EL (cell line): Measurements from ENCODE around the gene WEE2.
"Not testable (repeated sequence)": the region's sequence is repeated elsewhere in the genome, so short reads cannot be mapped to it uniquely, and the experiment has no call there.

Experiments
- DNase-seq: peaks from one replicate; pipeline ENCODE4 v3.0.0-alpha.2; 2016

WEE2 gene

GRCh38 chr7:141708351-141708750 lies at the start of gene WEE2:
TSS of gene WEE2 (plus strand) at chr7:141708353. CDS start at chr7:141708759, 406 bp downstream.
- DNase-seq: no peak

DNA sequence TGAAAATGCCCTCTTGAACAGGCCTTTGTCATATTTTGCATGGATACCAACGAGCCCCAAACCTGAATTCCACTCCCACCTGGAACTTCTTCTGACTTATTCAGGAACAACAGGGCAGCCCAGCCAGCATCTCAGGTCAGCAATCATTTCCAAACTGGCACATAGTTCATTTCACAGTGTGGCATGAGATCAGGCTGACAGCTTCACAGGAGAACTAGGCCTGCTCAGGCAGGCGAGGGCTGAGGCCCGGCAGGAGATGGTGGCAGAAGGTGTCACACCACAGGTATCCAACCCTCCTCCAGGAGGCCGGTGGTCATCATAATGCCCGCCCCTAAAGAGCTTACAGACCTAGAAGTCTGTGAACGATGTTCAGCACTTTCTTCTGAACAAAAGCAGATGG lies 48.7 kb upstream of the WEE2 start:
- no peak for DNase-seq

DNA sequence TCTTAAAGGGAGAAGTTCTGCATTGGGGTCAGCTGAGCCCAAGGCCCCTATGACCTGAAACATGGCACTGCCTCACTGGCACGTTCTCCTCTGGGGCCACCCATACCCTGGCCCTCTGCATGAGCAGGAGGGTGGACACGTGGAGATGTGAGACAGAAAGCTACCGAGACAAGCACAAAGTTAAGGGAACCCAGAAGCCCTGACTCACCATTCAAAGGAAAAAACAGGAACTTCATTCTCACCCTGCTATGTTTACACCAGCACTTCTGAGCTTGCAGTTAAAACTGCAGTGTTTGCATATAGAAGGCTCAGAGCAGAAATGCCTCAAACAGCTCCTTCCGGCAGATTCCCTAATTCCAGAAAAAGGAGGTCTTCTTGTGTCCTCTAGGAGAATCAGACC lies 47.9 kb upstream of the WEE2 start:
- DNase-seq: no peak

DNA sequence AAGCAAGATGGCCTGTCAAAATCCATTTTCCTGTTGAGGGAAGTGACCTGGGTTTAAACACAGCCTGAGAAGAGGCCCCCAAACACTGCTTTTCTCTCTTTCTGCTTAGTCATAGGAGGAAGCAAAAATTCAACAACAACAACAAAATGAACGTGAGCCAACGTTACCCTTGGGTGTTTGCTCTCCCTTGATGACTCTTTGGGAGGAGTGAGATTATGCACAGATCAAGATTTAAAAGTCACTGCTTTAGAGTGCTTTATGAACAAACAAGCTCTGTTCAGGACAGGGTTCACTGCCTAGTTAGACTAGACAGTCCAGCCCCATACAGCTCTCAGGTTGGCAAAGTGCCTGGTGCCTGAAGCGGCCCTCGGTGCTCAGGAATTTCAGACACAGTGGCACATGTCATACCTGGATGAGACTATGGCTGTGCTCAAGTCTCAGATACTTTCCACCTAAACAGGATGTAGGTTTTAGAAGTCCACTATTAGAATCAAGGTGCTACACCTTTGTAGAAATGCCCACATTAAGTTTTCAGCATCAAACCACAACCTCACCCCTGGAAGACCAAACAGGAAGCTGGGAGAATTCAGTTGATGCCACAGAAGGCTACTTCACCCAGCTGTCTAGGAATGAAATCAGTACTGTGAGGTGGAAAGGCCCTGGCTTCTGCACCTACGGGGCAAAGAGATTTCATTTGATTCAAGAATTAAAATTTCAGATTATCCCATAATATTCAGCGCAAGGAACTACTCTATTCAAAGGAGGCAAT lies 44.9 kb upstream of the WEE2 start:
- DNase-seq: no peak

DNA sequence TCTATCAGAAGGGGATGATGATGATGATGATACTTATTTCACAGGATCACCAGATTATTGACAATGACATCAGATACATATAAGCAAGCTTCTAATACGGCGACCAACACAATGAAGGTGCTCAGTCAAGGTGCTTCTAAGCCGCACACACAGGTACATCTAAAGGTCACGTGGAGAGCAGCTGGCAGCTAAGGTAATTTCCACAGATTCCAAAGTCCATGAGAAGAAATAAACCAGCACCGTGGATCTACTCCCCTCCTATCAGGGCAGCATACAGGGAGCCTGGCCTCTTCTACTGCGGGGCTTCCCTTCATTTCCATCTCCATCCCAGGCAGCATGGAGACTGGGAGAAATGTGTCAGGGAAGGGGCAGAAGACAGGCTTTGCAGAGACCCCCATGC lies 43.7 kb upstream of the WEE2 start:
- DNase-seq: no peak

- no peak for DNase-seq
These were observed 42.7 kb upstream of the WEE2 start for GRCh38 chr7:141665208-141666035.

DNA sequence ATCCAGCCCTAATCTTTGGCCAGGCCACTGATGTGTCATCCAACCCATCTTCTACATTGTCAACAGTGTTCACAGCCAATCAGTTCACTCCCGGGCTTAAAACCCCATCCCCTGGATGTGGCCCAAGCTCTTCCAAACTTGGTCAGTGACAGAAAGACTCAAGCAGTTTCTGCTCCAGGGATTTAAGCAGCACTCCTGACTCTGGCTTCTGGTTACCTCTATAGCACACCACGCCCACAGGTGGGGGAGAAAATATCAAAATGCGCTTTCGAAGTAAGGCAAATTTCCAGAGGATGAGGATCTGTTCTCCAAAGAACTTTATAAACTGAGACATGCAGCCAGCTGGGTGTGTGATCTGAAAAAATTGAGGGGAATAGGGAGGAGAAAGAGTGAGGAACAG lies 42.1 kb upstream of the WEE2 start:
- DNase-seq: no peak

DNA sequence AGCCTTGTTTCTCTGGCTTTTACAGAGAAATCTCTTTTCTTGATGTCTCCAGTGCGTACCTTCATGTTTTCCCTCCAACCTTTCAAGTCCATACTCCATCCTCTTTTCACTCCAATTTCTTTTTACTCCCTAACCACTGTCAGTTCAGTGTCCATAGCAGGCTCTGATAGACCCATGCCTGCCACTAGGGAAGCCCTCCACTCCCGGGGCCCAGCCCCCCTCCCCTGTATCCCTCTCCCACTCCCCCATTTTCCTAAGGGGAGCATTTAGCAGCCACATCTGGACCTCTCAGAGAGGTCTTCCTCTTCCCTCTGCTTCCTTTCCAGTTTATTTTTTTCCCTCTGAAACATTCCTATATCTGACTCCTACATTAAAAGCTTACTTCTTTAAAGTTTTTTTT lies 39.3 kb upstream of the WEE2 start:
- DNase-seq: no peak

DNA sequence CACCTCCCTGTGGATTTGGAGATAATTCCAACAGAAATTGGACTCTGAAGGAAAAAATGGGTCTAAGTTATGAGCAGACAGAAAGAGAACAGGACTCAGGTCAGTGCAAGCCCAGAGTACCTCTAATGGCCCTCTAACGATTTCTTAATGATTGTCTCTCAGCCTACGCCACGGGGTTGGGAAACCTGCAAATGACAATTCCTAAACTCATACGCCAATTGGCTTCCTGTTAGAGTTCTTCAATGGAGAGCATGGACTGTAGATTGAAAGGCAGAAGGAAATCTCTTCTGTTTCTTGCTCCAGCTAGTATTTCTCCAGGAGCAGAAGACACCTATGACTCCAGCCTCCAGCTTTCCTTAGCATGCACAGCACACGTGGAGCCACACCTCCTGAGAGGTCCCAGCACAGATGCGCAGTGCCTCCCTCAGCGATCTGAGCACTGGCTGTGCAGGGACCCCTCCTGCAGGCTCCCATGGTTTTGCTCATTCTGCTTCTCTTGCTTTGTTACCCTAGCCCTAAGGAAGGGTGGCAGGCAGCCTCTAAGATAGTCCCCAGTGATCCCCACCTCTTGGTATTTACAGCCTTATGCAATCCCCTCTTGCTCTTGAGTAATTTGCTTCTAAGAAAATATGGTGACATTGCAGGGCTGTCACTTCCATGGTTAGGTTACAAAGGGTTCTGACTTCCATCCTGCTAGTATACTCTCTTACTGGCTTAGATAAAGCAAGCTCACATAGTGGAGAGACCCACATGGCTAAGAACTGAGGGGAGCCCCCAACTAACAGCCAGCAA lies 36.3 kb upstream of the WEE2 start:
- no peak for DNase-seq

DNA sequence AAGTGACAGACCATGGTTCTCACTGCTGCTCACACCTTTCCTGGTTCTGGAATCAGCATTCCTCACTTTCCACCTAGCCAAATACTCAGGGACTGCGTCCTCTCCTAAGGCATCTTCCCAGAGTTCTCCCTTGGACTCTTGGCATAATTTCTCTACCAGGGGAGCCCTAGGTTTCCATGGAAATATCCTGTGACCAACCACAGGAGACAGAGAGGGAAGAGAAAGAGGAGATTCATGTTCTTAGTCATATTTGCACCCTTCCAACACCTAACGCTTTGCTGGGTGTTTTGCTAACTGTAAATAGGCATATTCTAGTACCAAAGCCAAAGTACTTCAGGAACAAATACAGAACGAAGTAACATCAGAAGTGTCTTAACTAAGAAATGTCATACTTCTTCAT lies 34.8 kb upstream of the WEE2 start:
- no peak for DNase-seq

- no peak for DNase-seq
These were observed 33.9 kb upstream of the WEE2 start for GRCh38 chr7:141674171-141674671.

- DNase-seq: no peak
These were observed 33.5 kb upstream of the WEE2 start for GRCh38 chr7:141674702-141675101.

DNA sequence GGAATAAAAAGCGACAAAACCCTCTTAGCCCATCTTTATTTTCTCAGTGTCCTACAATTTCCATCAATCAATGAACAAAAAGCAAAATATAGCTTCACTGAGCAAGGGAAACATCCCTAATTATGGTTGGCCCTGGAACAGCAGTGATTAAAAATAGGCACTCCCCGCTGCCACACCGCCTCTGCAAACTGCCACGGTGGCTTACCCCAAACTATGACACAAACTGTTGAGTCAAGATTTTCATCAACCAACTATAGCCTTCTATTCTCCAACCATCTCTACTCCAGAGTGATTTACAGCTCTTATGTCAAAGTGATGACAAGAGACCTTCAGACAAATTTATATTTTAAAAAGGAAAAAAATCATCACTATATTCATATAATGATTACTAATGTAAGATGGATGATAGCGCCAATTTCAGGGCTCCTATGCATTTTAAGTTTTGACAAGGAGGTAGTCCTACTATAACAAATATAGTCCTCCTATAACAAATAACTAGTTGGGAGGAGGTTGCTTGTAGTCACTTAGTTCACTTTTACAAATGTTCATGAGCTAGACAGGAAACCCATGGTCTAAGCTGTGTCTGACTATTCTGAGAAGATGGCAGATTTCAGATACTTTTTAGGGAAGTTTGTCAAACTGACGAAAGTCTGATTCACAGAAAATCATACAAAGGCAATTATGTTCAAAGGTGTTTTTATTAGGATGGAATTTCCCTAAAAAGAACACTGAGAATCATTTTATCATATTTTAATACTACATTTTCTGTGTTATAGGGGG lies 32.5 kb upstream of the WEE2 start:
- DNase-seq: no peak

- no peak for DNase-seq
These were observed 31.5 kb upstream of the WEE2 start for GRCh38 chr7:141676618-141677017.

DNA sequence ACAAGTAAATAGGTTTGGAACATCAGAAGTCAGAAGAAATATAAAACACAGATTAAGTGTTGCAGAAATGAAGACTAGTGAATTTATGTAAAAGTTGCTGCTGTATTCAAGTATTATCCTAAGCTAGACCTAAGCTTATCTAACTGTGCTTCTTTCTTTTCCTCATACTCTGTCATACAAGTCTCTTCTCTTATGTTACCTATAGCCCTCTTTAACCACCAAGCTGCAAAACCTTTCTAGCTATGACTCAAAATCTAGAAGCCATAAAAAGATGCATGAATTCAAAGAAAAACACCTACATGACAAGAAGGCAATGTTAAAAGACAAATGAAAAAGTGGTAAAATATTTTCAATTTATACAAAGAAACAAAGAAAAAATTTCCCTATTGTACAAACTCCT lies 29.1 kb upstream of the WEE2 start:
- no peak for DNase-seq

DNA sequence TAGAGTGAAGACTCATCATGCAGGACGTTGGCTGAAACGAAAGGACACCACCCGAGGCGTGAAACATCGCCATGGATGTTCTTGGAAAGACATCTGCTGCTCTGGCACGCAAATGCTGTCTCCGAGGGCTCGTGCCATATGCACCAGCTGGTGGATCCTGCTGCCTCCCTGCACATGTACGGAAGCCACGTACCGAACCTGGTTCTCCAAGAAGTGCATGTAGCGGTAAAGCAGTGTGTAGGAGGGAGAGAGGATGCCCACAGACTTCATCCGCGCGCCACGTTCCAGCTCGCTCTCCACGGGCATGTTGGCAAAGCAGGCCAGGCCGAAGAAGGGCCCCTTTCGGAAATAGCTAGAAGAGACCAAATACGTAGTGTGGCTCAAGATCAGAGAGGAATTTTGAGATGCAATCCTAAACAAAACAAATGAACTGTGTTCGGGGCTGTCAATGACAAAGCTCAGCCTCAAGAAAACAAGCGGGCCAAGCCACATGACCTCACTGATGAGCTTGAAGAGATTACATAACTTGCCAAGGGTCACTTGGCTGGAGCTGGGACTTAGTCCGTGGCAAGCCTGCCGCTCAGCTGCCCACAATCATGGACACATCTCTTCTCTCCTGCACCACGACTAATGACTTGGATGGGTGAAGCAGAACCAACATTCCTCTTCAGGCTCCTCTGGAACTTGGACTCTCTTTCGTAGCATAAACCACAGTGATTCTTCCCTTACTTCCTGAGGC lies 22.7 kb upstream of the WEE2 start:
- no peak for DNase-seq

DNA sequence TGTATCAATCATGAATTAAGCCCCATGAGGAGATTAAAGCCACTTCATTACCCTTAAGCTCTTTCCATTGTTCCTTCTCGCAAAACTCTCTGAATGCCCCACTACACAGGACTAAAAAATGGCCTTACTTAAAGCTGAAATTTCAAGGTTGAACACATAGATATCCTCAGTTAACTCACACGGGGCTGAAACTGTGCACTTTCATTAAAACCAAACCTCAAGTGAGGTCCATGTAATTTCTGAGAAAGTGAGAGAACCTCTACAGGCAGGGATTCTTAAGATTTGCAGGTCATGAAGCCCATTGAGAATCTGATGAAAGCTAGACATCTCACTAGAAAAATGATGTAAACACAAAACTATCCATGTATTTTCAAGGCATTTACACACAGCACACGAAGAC lies 22.1 kb upstream of the WEE2 start:
- DNase-seq: no peak

DNA sequence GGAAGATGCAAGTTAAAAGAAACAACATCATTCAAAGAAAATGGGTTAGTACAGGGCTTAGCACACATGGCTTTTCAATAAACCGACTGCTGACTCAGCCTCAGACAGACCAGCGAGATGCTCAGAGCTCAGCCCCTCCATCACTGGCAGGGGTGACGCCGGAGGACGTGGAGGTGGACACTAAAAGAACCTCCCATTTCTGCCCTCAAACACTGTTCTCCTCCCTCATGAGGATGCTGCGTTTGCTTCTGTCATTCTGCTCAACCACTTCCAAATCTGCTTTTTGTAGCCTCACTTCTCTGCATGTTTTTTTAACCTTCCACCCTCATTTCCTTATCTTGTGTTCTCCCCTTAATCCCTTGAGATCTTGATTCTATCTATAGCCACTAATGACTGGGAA lies 21.5 kb upstream of the WEE2 start:
- no peak for DNase-seq

- DNase-seq: no peak
These were observed 20.1 kb upstream of the WEE2 start for GRCh38 chr7:141688043-141688442.

DNA sequence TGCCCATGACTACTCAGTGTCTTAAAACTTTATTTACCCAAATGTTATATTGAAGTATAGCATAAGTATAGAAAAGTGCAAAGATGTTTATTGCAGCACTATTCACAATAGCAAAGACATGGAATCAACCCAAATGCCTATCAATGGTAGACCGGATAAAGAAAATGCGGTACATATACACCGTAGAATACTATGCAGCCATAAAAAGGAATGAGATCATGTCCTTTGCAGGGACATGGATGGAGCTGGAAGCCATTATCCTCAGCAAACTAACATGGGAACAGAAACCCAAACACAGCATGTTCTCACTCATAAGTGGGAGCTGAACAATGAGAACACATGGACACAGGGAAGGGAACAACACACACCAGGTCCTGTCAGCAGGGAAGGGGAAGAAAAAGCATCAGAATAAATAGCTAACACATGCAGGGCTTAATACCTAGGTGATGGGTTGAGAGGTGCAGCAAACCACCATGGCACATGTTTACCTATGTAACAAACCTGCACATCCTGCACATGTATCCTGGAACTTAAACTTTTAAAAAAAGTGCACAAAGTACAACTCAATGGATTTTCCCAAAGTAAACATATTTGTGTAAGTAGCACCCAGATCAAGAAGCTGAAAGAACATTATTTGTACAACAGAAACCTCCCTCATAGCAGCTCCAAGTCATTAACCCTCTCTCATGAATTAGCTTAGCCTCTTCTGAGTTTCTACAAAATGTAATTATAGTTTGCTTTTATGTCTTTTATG lies 18.9 kb upstream of the WEE2 start:
- not testable (repeated sequence) for DNase-seq

- no peak for DNase-seq
These were observed 16.6 kb upstream of the WEE2 start for GRCh38 chr7:141691540-141691939.
